Measurements from ENCODE around the gene DBP. TPM values are rescaled to one million over a fixed set of nuclear protein-coding genes. Genes with fewer than 3 reads are reported as not detected.
A peak's percentile ranks its signal among the peaks of the same experiment; 100 is the strongest.

DBP gene
- total and polyA plus RNA-seq, 4 donors: 6.2 to 16.6 (median 15.1) TPM

DNA sequence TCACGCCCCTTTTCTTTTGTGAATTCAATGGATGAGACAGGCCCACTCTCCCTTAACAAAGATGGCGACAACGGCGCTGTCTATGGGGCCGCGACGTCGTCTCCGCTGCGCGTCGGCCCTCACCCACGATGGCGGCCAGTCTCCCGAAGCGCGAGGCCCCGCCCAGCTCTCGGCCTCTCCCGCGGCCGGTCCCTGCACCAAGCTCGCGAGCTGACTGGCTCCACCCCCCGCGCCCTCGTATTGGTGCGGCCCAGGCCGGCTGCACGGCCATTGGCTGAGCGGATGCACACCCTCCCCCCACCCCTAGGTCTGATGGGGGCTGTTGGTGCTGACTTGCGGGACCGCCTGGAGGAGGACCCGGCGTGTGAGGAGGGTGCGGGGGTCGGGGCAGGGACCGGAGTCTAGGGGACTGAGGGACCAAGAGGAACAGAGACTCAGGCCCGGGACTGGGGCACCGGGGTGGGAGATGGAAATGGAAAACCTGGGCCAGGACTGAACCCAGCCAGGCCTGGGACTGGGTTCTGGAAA is 13.0 kb downstream of the DBP start:
- H3K9me3 ChIP-seq (ENCODE audit: control insufficient read depth, insufficient read depth, low read length): no peaks in the 10 kb centered on the region
- peak overlapping the region; percentile 68 for H3K4me3 ChIP-seq (ENCODE audit: low read depth, low read length)
- peak; percentile 88 to 99 (median 95) for DNase-seq (ENCODE audit: low read depth in 4 of 6, low spot score in 6 of 6)
- 0% methylated on average over 27 of the region's 40 CpGs for WGBS (ENCODE audit: insufficient coverage)
- peak overlapping the region; percentile 95 for H3K27ac ChIP-seq (ENCODE audit: low read depth, low read length)
- no peaks in the 10 kb centered on the region for H3K27me3 ChIP-seq (ENCODE audit: control insufficient read depth, insufficient read depth, low read length)
- H3K36me3 ChIP-seq (ENCODE audit: control insufficient read depth, insufficient read depth, low read length): peaks cover 40% of the 10 kb centered on the region
- peaks cover 49% of the 10 kb centered on the region for H3K4me1 ChIP-seq (ENCODE audit: control insufficient read depth, insufficient read depth, low read length)

- no peaks in the 10 kb centered on the region for H3K9me3 ChIP-seq (ENCODE audit: control insufficient read depth, insufficient read depth, low read length)
- peaks cover 34% of the 10 kb centered on the region for H3K36me3 ChIP-seq (ENCODE audit: control insufficient read depth, insufficient read depth, low read length)
- whole genome bisulfite sequencing (ENCODE audit: insufficient coverage): 9% methylated on average over 8 of the region's 8 CpGs
- H3K4me1 ChIP-seq (ENCODE audit: control insufficient read depth, insufficient read depth, low read length): peaks cover 49% of the 10 kb centered on the region
- H3K4me3 ChIP-seq (ENCODE audit: low read depth, low read length): peak overlapping the region; percentile 55
- no peaks in the 10 kb centered on the region for H3K27me3 ChIP-seq (ENCODE audit: control insufficient read depth, insufficient read depth, low read length)
- peak overlapping the region; percentile 95 for H3K27ac ChIP-seq (ENCODE audit: low read depth, low read length)
- no peak for DNase-seq (ENCODE audit: low read depth in 4 of 6, low spot score in 6 of 6)
These were observed 13.6 kb downstream of the DBP start for GRCh38 chr19:48623556-48624066.

DNA sequence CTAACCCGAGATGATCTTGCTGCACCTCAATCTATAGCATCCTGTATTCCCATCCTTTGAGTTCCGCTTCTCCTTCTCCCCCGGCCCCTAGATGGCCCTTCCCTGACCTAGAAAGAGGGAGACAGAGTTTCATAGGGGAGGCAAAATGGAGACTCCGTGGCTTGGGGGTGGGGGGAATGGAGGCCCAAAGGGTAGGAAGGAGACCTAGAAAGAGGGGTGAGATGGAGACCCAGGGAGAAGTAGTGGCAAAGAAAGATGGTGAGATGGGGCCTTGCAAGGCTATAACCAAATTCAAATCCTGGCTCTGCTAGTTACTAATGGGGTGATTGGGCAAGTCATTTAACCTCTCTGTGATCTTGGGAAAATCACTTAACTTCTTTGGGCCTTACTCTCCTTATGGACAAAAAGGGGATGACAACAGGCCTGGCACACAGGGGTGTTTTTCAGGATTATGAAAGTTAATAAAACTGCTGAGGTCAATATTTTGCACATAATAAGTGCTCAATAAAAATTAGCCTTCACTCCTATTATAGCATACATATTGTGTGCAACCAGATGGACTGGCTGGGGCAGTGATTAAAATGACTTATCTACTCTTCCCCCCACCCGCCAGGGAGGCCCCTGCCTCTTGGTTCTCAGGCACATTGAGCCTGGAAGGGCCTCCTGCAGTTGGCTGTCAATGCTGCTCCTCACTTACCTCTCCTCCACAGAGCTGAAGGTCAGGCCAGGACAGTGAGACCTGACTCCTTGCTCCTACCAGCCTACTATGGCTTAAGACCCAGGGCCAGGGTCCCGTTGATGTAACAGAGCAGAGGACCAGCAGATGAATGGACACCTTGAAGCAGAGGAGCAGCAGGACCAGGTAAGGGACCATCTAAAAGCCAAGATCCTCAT is 17.2 kb downstream of the DBP start:
- Histone ChIP-seq H3K4me1 (ENCODE audit: control insufficient read depth, insufficient read depth, low read length) (peaks cover 73% of the 10 kb centered on the region), H3K4me3 (ENCODE audit: low read depth, low read length) (peak overlapping the region; percentile 96), H3K36me3 (ENCODE audit: control insufficient read depth, insufficient read depth, low read length) (peaks cover 31% of the 10 kb centered on the region), H3K9me3 (ENCODE audit: control insufficient read depth, insufficient read depth, low read length) (no peaks in the 10 kb centered on the region), H3K27me3 (ENCODE audit: control insufficient read depth, insufficient read depth, low read length) (no peaks in the 10 kb centered on the region), H3K27ac (ENCODE audit: low read depth, low read length) (peak overlapping the region; percentile 80)
- no peak for DNase-seq (ENCODE audit: low read depth in 4 of 6, low spot score in 6 of 6)
- 50% methylated on average over 2 of the region's 6 CpGs for WGBS (ENCODE audit: insufficient coverage)

DNA sequence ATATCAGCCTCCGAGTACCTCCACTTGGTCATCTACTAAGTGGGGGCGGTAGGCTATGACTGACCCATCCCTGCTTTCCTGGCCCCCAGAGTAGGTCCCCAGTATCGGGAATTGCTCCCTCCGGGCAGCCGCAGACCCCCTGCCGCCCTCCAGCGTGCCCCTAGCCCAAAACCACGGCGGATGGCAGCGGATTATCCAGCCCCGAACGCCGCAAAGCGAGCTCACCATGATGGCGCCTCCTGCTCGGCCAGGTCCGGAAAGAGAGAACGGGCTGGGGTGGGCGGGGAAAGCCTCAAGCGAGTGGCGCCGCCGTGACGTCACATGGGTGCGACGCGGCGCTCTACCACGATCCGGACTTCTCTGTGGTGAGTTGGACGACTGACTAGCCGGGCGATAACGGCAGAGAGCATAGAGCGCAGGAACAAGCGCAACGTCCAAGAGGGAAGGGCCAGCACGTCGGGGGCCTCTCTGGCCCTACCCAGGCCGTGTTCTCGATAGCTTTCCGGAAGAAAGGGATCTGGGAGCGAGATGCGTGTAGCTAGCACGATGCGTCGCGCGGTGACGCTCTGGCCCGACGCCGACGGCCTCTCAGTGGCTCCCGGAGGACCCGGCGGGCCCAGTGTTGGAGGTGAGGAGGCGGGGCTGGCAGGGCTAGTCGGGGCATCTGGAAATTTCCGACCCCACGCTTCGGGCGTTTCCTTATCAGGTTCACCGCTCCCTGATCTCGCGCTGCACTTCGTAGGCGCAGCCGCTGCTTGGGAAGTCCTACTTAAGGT is 18.1 kb downstream of the DBP start, which contains the start of the genes RPL18 and SPHK2:
Gene RPL18, minus strand, starts transcription at position 263 of the 776 bp plus-strand sequence. Its CDS starts 35 bp downstream, at position 228.
Gene SPHK2, plus strand, starts transcription at position 591 of the 776 bp plus-strand sequence. CDS start 1,009 bp downstream, outside the sequence.
- WGBS (ENCODE audit: insufficient coverage): 0% methylated on average over 69 of the region's 69 CpGs
- Histone ChIP-seq H3K9me3 (ENCODE audit: control insufficient read depth, insufficient read depth, low read length) (no peaks in the 10 kb centered on the region), H3K36me3 (ENCODE audit: control insufficient read depth, insufficient read depth, low read length) (peaks cover 36% of the 10 kb centered on the region), H3K27ac (ENCODE audit: low read depth, low read length) (peak within 1 kb of the TSS; percentile 80), H3K4me1 (ENCODE audit: control insufficient read depth, insufficient read depth, low read length) (peaks cover 69% of the 10 kb centered on the region), H3K27me3 (ENCODE audit: control insufficient read depth, insufficient read depth, low read length) (no peaks in the 10 kb centered on the region), H3K4me3 (ENCODE audit: low read depth, low read length) (peak within 1 kb of the TSS; percentile 96)
- DNase-seq (ENCODE audit: low read depth in 4 of 6, low spot score in 6 of 6): peak; percentile 94 to 100 (median 98)

DNA sequence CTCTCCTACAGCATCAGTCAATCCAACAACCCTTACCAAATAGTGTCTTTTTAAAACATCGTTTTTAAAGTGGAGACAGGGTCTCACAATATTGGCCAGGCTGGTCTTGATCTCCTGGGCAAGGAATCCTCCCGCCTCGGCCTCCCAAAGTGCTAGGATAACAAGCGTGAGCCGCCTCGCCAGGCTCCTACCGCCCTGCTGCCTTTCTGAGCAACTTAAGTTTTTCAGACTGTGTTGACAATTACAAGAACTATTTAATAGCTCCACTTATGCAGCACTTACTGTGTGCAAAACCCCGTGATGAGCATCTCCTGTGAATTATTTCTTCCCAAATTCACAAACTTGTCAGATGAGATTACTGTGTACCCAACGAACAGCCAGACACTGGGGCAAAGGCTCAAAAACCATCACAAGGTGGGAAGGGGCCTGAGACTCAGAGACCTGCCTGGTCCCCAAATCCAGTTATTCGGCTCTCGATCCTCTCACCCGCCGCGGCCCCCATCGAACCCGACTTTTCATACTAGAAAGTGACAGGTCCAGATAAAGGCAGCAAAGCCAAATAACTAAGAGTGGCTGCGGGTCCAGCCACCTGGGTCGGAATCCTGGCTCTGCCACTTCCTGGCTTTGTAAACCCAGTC is 18.8 kb downstream of the DBP start:
- Histone ChIP-seq H3K9me3 (ENCODE audit: control insufficient read depth, insufficient read depth, low read length) (no peaks in the 10 kb centered on the region), H3K4me3 (ENCODE audit: low read depth, low read length) (peak overlapping the region; percentile 96), H3K27ac (ENCODE audit: low read depth, low read length) (peak overlapping the region; percentile 80), H3K4me1 (ENCODE audit: control insufficient read depth, insufficient read depth, low read length) (peaks cover 68% of the 10 kb centered on the region), H3K36me3 (ENCODE audit: control insufficient read depth, insufficient read depth, low read length) (peaks cover 44% of the 10 kb centered on the region), H3K27me3 (ENCODE audit: control insufficient read depth, insufficient read depth, low read length) (no peaks in the 10 kb centered on the region)
- WGBS (ENCODE audit: insufficient coverage): under 1% methylated on average over 18 of the region's 18 CpGs
- no peak for DNase-seq (ENCODE audit: low read depth in 4 of 6, low spot score in 6 of 6)

DNA sequence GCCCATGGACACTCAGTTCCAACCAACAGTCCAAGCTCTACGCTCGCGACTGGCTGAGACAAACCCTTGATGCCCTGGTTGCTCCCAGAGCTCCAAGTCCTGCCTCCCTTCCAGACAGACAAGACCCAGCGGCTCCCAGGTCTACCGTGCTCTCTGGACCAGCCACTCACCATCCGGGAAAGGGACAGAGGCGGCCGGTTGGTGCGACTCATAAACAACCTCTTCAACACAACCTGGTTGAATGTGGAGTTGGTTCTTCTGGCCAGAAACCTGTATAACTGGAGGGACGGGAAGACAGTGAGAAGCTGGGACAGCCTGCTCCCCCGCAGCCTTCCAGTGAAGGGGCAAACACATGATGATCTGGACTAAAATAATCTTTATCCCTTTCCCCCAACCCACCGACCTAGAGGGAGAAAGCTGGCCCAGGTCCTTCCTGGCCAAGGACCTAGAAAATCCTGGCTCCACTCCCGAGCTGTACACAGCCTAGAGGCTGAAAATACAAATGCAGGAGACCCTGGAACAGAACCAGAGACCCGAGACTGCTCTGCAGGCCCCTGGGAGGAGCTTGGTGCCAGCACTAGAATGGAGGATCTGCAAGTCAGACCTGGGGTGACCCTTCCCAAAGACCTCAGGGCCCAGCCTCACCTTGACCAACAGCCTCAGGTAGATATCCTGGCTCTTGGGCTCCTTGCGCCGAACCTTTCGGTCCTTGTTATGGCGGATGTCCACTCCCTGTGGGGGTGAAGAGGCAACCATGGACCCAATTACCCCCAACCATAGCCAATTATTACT is 19.8 kb downstream of the DBP start:
- DNase-seq (ENCODE audit: low read depth in 4 of 6, low spot score in 6 of 6): peak in 1 of 6 donors; percentile 75
- H3K27ac ChIP-seq (ENCODE audit: low read depth, low read length): no peak overlapping the region
- H3K36me3 ChIP-seq (ENCODE audit: control insufficient read depth, insufficient read depth, low read length): peaks cover 54% of the 10 kb centered on the region
- peak overlapping the region; percentile 96 for H3K4me3 ChIP-seq (ENCODE audit: low read depth, low read length)
- no peaks in the 10 kb centered on the region for H3K9me3 ChIP-seq (ENCODE audit: control insufficient read depth, insufficient read depth, low read length)
- WGBS (ENCODE audit: insufficient coverage): 80% methylated on average over 11 of the region's 18 CpGs
- H3K27me3 ChIP-seq (ENCODE audit: control insufficient read depth, insufficient read depth, low read length): no peaks in the 10 kb centered on the region
- peaks cover 67% of the 10 kb centered on the region for H3K4me1 ChIP-seq (ENCODE audit: control insufficient read depth, insufficient read depth, low read length)

DNA sequence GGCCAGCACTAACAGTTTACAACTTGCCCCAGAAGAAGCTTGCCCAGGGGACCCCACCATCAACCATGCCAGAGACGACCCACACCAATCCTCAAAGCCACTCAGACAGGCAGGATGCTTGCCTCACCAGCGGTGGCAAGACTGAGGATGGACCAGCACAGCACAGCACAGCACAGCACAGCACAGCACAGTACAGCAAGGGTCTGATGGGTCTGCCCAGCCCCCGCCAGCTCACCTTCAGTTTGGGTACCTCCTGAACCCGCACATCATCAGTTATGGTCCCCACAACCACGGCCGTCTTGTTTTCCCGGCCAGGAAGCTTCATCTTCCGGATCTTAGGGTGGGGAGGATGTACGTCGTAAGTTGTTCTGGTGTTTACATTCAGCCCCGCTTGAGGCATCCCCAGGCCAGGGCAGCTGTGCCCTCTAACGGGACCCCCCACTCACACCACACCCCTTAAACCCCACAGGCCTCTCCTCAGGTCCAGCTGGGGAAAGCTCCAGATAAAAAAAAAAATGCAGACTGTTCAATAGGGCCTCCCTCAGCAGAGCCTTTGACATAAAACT is 20.6 kb downstream of the DBP start:
- Histone ChIP-seq H3K4me1 (ENCODE audit: control insufficient read depth, insufficient read depth, low read length) (peaks cover 66% of the 10 kb centered on the region), H3K27ac (ENCODE audit: low read depth, low read length) (no peak overlapping the region), H3K27me3 (ENCODE audit: control insufficient read depth, insufficient read depth, low read length) (no peaks in the 10 kb centered on the region), H3K4me3 (ENCODE audit: low read depth, low read length) (no peak overlapping the region), H3K9me3 (ENCODE audit: control insufficient read depth, insufficient read depth, low read length) (no peaks in the 10 kb centered on the region), H3K36me3 (ENCODE audit: control insufficient read depth, insufficient read depth, low read length) (peaks cover 58% of the 10 kb centered on the region)
- DNase-seq (ENCODE audit: low read depth in 4 of 6, low spot score in 6 of 6): no peak
- WGBS (ENCODE audit: insufficient coverage): 97% methylated on average over 4 of the region's 12 CpGs

DNA sequence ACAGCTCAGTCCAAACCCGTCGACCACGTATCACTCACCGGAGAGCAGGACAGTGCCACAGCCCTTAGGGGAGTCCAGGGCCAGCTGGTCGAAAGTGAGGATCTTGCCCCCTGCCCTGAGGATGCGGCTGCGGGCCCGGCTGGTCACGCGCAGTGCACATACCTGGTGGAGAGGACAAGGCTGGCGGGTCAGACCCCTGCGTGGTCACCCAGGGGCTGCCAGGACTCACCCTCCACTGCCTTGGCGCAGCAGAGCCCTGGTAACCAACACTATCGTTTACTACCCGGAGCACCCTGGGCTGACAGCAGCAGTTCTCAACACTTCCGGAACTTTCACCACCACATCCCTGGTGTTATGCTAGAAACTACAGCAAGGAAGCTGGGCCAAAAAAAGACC is 21.1 kb downstream of the DBP start:
- Histone ChIP-seq H3K9me3 (ENCODE audit: control insufficient read depth, insufficient read depth, low read length) (no peaks in the 10 kb centered on the region), H3K27me3 (ENCODE audit: control insufficient read depth, insufficient read depth, low read length) (no peaks in the 10 kb centered on the region), H3K4me1 (ENCODE audit: control insufficient read depth, insufficient read depth, low read length) (peaks cover 63% of the 10 kb centered on the region), H3K36me3 (ENCODE audit: control insufficient read depth, insufficient read depth, low read length) (peaks cover 58% of the 10 kb centered on the region), H3K4me3 (ENCODE audit: low read depth, low read length) (no peak overlapping the region), H3K27ac (ENCODE audit: low read depth, low read length) (no peak overlapping the region)
- no peak for DNase-seq (ENCODE audit: low read depth in 4 of 6, low spot score in 6 of 6)
- WGBS (ENCODE audit: insufficient coverage): 95% methylated on average over 16 of the region's 16 CpGs

Measured in spinal cord (tissue), 10 donors.